GM12878 (cell line): Measurements from ENCODE around the gene MPPED1.

Experiments used
- CHD4 ChIP-seq: fragments of 200-600 bp; sonication (generic); IDR thresholded peaks from 2 replicates; pipeline ENCODE4 v1.6.1; 2016; ENCODE audit warnings: mild to moderate bottlenecking
- HDGF ChIP-seq: fragments of 450-650 bp; IDR thresholded peaks from 2 replicates; pipeline ENCODE4 v1.6.1; 2016; ENCODE audit warnings: antibody characterized with exemption
- JUND ChIP-seq: IDR thresholded peaks from 2 replicates; pipeline ENCODE4 v1.6.1; 2012; ENCODE audit warnings: low read depth, mild to moderate bottlenecking, low read length, improper control_type of control experiment, moderate library complexity
- POLR2A ChIP-seq: IDR thresholded peaks from 2 replicates; pipeline ENCODE4 v1.6.1; 2011; ENCODE audit warnings: low read depth, mild to moderate bottlenecking, low read length
- SRF ChIP-seq, 2 experiments: IDR thresholded peaks; 2 replicates each; pipeline ENCODE4 v1.6.1; 2011; ENCODE audit warnings: low read depth in 2 of 2, low read length in 2 of 2, mild to moderate bottlenecking in 1 of 2, moderate library complexity in 1 of 2
- TAF1 ChIP-seq: IDR thresholded peaks from 2 replicates; pipeline ENCODE4 v1.6.1; 2011; ENCODE audit warnings: mild to moderate bottlenecking, low read depth, low read length, borderline replicate concordance
- TF ChIP-seq, protein P1 (sequence below), 3 experiments: IDR thresholded peaks in 2 of 3; conservative IDR thresholded peaks in 1 of 3; 2 replicates each; pipeline ENCODE4 v1.5.1; 2011; ENCODE audit warnings: low read depth in 3 of 3, low read length in 3 of 3, mild to moderate bottlenecking in 3 of 3, control low read depth in 2 of 3, moderate library complexity in 2 of 3, inconsistent platforms in 1 of 3, mixed read lengths in 1 of 3; ENCODE audit not compliant: control insufficient read depth in 2 of 3, insufficient read depth in 1 of 3; ENCODE audit errors: extremely low read depth in 1 of 3

- TF ChIP-seq SRF (IDR thresholded peaks at IDR 0.05; ENCODE audit: low read depth in 2 of 2, low read length in 2 of 2) (no peak), POLR2A (no peak), HDGF (no peak), CHD4 (no peak), TAF1 (no peak), JUND (no peak)
- TF ChIP-seq, protein P1, sequence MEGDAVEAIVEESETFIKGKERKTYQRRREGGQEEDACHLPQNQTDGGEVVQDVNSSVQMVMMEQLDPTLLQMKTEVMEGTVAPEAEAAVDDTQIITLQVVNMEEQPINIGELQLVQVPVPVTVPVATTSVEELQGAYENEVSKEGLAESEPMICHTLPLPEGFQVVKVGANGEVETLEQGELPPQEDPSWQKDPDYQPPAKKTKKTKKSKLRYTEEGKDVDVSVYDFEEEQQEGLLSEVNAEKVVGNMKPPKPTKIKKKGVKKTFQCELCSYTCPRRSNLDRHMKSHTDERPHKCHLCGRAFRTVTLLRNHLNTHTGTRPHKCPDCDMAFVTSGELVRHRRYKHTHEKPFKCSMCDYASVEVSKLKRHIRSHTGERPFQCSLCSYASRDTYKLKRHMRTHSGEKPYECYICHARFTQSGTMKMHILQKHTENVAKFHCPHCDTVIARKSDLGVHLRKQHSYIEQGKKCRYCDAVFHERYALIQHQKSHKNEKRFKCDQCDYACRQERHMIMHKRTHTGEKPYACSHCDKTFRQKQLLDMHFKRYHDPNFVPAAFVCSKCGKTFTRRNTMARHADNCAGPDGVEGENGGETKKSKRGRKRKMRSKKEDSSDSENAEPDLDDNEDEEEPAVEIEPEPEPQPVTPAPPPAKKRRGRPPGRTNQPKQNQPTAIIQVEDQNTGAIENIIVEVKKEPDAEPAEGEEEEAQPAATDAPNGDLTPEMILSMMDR (IDR thresholded peaks at IDR 0.05 in 2 of 3, conservative IDR thresholded peaks at IDR 0.05 in 1 of 3; ENCODE audit: control insufficient read depth in 2 of 3, extremely low read depth in 1 of 3, insufficient read depth in 1 of 3, low read depth in 3 of 3, low read length in 3 of 3), result no peak
Observed at GRCh38 chr22:43396934-43397457, 14.8 kb upstream of the MPPED1 start.
